Esophagus (tissue), 2 donors: ENCODE measurements around the gene CCDC136. TPM values are rescaled to one million over a fixed set of nuclear protein-coding genes. Genes with fewer than 3 reads are reported as not detected.

Experiments
- H3K27ac ChIP-seq, 2 donors: one replicate each; pipeline ENCODE4 v1.5.1; 2013; ENCODE audit warnings: low read depth in 2 of 2, mild to moderate bottlenecking in 2 of 2, inconsistent platforms in 1 of 2, low read length in 1 of 2, moderate library complexity in 1 of 2
- H3K27me3 ChIP-seq, 2 donors: one replicate each; pipeline ENCODE4 v1.6.1; 2013; ENCODE audit warnings: low read length in 2 of 2, control low read depth in 1 of 2, mild to moderate bottlenecking in 1 of 2; ENCODE audit not compliant: insufficient read depth in 2 of 2, control insufficient read depth in 1 of 2
- H3K36me3 ChIP-seq, 2 donors: one replicate each; pipeline ENCODE4 v1.6.1; 2013; ENCODE audit warnings: low read length in 1 of 2; ENCODE audit not compliant: control insufficient read depth in 2 of 2, insufficient read depth in 2 of 2
- H3K4me1 ChIP-seq, 2 donors: one replicate each; pipeline ENCODE4 v1.6.1; 2013; ENCODE audit warnings: low read length in 1 of 2; ENCODE audit not compliant: control insufficient read depth in 2 of 2, insufficient read depth in 2 of 2
- H3K4me3 ChIP-seq, 2 donors: one replicate each; pipeline ENCODE4 v1.5.1; 2013; ENCODE audit warnings: low read length in 2 of 2, mild to moderate bottlenecking in 2 of 2, low read depth in 1 of 2, moderate library complexity in 1 of 2
- H3K9me3 ChIP-seq, 2 donors: one replicate each; pipeline ENCODE4 v1.6.1; 2013; ENCODE audit warnings: mild to moderate bottlenecking in 2 of 2, low read depth in 1 of 2, low read length in 1 of 2, moderate library complexity in 1 of 2; ENCODE audit not compliant: control insufficient read depth in 2 of 2, insufficient read depth in 1 of 2
- WGBS, 2 donors: extraction: QIAGEN DNeasy Blood & Tissue Kit; methylation state at CpG; one replicate each; pipeline ENCODE4 v1.1.7; 2013; 5-methylcytosine and 5-hydroxymethylcytosine counted together
- polyA plus RNA-seq, 2 donors: library from polyadenylated mRNA; stranded (reverse); fragments of 200-250 nt; gene quantifications; one replicate each; pipeline ENCODE4 v1.2.3, GENCODE V29; 2013
- donor health status: healthy with polysubstance abuse.
- donor health status: Bipolar disorder and iron deficiency.

Gene CCDC136
- polyA plus RNA-seq, 2 donors: 1.4 to 1.9 TPM

DNA sequence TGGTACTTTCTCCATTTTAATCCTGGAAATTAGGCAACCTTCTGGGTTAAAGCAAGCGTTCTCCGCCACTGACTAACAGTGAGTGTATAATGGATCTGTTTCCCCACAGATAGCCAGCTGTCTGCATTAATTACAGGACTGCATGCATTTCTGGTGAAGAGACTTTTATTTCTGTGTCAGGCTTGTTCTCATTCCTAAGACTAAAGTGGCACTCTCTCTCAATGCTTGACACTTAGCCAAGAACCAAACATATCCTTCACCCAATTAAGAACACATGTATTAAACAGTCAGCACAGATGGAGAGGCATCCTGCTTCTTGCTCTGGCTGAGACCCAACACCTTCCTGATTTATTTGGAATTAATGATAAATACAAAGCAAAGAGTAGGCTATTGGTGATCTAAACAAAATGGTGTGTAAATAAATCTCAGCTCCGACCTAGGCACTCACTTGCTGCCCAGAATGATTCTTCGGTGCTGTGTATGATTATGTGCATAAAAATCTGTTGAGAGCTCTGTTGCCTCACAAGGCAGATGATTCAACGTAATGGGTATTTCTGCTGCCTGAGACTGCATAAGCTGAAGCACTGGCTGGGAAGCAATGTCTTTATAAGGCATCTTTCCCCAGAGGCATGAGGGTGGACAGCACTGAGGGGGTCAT, 35.8 kb upstream of the CCDC136 start:
- Histone ChIP-seq H3K4me1 (no peaks in the 10 kb centered on the region), H3K27ac (peak overlapping the region in 1 of 2 donors; percentile 47), H3K36me3 (peaks cover 3 to 6% of the 10 kb centered on the region in 2 donors), H3K27me3 (no peaks in the 10 kb centered on the region), H3K4me3 (no peak overlapping the region), H3K9me3 (no peaks in the 10 kb centered on the region)
- WGBS, 2 donors: 72 to 78% methylated on average over 5 of the region's 5 CpGs

DNA sequence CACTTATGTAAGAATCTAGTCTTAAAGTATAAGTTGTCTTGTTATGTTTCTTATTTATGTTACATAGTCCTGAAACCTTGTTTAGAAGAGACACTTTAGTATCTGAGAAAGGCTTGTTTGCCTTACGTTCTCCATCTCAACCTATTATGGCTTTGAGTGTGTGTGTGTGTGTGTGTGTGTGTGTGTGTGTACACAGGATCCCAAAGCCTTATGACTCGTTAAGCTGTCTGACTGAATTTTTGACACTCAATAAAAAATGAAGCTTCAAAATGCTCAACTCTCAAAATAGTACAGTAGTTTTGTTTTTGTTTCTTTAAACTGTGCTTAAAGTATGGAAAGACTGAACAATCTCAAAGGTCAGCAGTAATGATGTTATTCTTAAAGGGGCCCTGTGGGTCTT, 34.6 kb upstream of the CCDC136 start:
- Histone ChIP-seq H3K9me3 (no peaks in the 10 kb centered on the region), H3K4me1 (no peaks in the 10 kb centered on the region), H3K36me3 (peaks cover 3 to 6% of the 10 kb centered on the region in 2 donors), H3K27ac (no peak overlapping the region), H3K4me3 (no peak overlapping the region), H3K27me3 (no peaks in the 10 kb centered on the region)
- WGBS, 2 donors: 62 to 65% methylated on average over 2 of the region's 2 CpGs

DNA sequence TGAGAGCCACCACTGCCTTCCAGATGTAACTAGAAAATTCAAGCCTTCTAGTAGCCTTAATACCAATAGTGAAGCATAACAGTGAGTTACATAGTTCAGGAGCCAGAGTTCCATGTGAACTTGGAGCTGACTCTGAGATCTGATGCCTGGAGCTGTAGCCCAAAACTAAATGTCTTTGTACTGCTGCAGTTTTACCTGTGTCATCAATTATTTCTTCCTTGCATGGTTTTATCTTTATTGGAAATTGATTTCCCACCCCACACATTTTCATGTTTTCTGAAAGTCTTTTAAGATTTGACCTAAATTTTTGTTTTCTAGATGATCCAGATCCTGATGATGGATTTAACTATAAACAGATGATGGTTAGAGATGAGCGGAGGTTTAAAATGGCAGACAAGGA, 33.2 kb upstream of the CCDC136 start:
- Histone ChIP-seq H3K4me1 (no peaks in the 10 kb centered on the region), H3K36me3 (peaks cover 3 to 6% of the 10 kb centered on the region in 2 donors), H3K27me3 (no peaks in the 10 kb centered on the region), H3K9me3 (no peaks in the 10 kb centered on the region), H3K27ac (no peak overlapping the region), H3K4me3 (no peak overlapping the region)
- WGBS, 2 donors: 97% methylated on average over 1 of the region's 1 CpG

DNA sequence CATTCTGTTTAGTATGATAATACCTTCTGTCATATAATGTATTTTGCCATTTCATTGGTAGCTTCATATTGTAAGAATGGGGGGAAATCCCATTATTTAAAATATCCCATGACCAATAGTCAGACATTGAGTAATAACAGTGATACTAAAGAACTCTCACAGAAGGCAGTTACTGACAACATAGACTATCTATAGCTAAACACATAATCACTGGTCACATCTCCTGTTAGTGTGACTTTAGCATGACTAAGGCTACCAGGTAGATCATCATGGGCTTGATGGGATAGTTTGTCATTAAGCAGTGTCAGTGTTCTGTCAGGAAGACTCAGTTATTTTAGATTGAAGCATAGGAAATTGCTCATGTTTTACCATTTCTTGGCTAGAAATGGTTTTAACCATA, 32.5 kb upstream of the CCDC136 start:
- no peaks in the 10 kb centered on the region for H3K4me1 ChIP-seq
- H3K4me3 ChIP-seq: no peak overlapping the region
- no peaks in the 10 kb centered on the region for H3K27me3 ChIP-seq
- H3K27ac ChIP-seq: no peak overlapping the region
- H3K9me3 ChIP-seq: no peaks in the 10 kb centered on the region
- H3K36me3 ChIP-seq: peaks cover 3 to 4% of the 10 kb centered on the region in 2 donors

DNA sequence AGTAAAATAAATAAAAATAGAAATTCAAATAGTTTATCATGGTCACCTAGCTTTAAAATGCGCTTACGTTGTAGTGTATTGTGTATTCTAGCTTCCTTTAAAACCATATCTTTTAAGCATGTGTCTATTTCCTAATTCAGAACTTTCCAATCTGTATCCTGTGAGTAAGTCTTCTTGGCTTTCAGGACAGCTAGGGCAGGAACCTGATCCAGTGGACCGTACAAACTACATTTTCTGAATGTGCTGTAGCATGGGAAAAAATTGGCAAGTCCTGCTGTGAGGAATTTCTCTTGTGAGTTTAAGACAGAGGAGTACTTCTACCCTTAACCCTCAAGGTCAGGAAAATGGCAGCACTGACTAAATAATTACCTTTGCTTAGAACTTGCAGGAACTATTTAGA, 28.2 kb upstream of the CCDC136 start:
- Histone ChIP-seq H3K27ac (no peak overlapping the region), H3K4me1 (no peaks in the 10 kb centered on the region), H3K27me3 (no peaks in the 10 kb centered on the region), H3K36me3 (peaks cover 0 to 3% of the 10 kb centered on the region in 2 donors), H3K4me3 (no peak overlapping the region), H3K9me3 (no peaks in the 10 kb centered on the region)
- 77 to 81% methylated on average over 3 of the region's 3 CpGs for WGBS, 2 donors

DNA sequence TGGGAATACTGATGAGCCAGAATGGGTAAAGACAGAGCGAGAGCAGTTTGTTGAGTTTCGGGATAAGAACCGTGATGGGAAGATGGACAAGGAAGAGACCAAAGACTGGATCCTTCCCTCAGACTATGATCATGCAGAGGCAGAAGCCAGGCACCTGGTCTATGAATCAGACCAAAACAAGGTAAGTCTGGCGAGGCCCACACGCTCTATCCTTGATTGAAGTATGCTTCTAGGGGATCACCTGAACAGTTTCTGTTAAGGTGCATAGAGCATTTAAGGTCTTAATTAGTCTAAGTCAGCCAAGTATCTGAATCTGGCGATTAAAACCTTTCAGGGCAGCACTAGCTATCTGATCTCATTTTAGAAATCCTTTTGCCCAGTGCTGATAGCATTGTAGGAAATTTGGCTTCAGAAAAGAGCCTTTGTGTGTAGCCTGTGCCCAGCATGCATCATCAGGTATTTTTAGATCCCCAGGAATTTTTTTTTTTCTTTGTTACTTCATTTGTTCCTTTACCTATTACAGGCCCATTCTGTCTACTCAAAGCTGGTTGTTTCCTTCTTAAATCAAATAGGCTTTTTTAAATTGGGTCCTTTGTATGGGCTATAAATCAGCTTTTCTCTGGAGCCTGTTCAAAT, 24.2 kb upstream of the CCDC136 start:
- H3K27ac ChIP-seq: no peak overlapping the region
- no peaks in the 10 kb centered on the region for H3K4me1 ChIP-seq
- H3K36me3 ChIP-seq: peaks cover 4 to 5% of the 10 kb centered on the region in 2 donors
- 93% methylated on average over 6 of the region's 6 CpGs for whole genome bisulfite sequencing, 2 donors
- H3K9me3 ChIP-seq: no peaks in the 10 kb centered on the region
- H3K27me3 ChIP-seq: no peaks in the 10 kb centered on the region
- no peak overlapping the region for H3K4me3 ChIP-seq

DNA sequence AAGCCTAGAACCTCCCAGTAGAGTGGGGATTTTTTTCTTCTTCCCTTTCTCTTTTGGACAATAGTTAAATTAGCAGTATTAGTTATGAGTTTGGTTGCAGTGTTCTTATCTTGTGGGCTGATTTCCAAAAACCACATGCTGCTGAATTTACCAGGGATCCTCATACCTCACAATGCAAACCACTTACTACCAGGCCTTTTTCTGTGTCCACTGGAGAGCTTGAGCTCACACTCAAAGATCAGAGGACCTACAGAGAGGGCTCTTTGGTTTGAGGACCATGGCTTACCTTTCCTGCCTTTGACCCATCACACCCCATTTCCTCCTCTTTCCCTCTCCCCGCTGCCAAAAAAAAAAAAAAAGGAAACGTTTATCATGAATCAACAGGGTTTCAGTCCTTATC, 21.5 kb upstream of the CCDC136 start:
- Histone ChIP-seq H3K27ac (no peak overlapping the region), H3K9me3 (no peaks in the 10 kb centered on the region)
- WGBS, 2 donors: 29 to 67% methylated on average over 1 to 2 of the region's 2 CpGs

DNA sequence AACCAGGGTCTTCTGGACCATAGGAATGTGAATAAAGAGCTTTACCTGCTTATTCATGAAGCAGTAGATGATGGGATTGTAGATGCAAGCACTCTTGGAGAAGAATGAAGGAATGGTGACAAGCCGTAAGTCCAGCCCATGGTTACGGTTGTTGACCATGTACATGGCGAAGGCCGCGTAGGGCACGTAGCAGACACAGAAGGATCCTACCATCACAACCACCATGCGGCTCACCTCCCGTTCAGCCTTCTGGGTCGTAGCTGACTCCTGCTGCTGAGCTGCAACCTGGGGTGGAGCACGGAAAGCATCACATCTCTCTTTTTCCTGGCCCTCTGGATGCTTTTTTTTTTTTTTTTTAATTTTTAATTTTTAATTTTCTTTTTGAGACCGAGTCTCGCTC, 18.2 kb upstream of the CCDC136 start:
- Histone ChIP-seq H3K27me3 (no peaks in the 10 kb centered on the region), H3K27ac (no peak overlapping the region), H3K9me3 (peaks cover 0 to under 1% of the 10 kb centered on the region in 2 donors), H3K4me1 (no peaks in the 10 kb centered on the region), H3K36me3 (peaks cover 4 to 7% of the 10 kb centered on the region in 2 donors), H3K4me3 (no peak overlapping the region)
- WGBS, 2 donors: 96 to 98% methylated on average over 12 of the region's 12 CpGs

More for the DNA sequence above, 21.5 kb upstream of the CCDC136 start:
- H3K4me3 ChIP-seq: no peak overlapping the region
- H3K4me1 ChIP-seq: no peaks in the 10 kb centered on the region
- H3K36me3 ChIP-seq: peaks cover 4 to 7% of the 10 kb centered on the region in 2 donors
- H3K27me3 ChIP-seq: no peaks in the 10 kb centered on the region

DNA sequence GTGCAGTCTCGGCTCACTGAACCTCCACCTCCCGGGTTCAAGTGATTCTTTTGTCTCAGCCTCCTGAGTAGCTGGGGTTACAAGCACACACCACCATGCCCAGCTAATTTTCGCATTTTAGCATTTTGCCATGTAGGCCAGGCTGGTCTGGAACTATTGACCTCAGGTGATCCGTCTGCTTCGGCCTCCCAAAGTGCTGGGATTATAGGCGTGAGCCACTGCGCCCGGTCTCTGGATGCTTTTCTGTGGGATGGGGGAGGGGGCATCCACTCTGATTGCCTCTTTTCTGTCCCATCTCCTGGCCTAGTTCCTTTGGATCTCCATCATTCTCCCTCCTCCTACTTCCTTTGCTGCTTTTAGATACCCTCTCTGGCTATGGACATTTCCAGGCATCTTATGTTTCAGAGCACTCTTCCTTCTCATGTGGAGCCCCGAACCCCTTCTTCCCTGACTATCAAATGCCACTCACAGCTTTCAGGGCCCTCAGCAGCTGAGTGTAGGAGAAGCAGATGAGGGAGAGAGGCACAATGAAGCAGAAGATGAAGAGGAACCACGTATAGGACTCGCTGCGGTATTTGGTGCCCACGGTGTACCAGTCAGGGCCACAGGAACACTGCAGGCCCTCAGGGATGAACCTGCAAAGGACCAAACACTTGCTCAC, 17.6 kb upstream of the CCDC136 start:
- Histone ChIP-seq H3K36me3 (peaks cover 4 to 5% of the 10 kb centered on the region in 2 donors), H3K27ac (no peak overlapping the region), H3K4me3 (no peak overlapping the region), H3K4me1 (no peaks in the 10 kb centered on the region), H3K27me3 (no peaks in the 10 kb centered on the region), H3K9me3 (peaks cover 0 to 5% of the 10 kb centered on the region in 2 donors)
- WGBS, 2 donors: 94 to 95% methylated on average over 13 of the region's 13 CpGs
